IMR-90 (cell line): Measurements from ENCODE around the gene NUDT1. TPM values are rescaled to one million over a fixed set of nuclear protein-coding genes. Genes with fewer than 3 reads are reported as not detected.

ENCODE experiments used
- ATAC-seq: fragments of 200-7000 bp; cut with Tn5 transposase; 2 replicates; pipeline ENCODE4 v1.9.1; 2020; ENCODE audit warnings: low read depth, mild to moderate bottlenecking, moderate library complexity
- Bru-seq: library from RNA; stranded (reverse); fragments of 400-500 nt; gene quantifications from one replicate; lab custom pipeline; 2021; lab: Mats Ljungman, UMichigan
- BruChase-seq, 2 experiments: library from RNA; stranded (reverse); fragments of 400-500 nt; gene quantifications; one replicate each; lab custom pipeline; 2021; lab: Mats Ljungman, UMichigan
- BruUV-seq: library from RNA; stranded (reverse); fragments of 400-500 nt; replicated peaks from 2 replicates; lab custom pipeline; 2021; lab: Mats Ljungman, UMichigan
- CTCF ChIA-PET: fragments of 300-600 bp; formaldehyde crosslinking; extraction: SDS; loops from one replicate; lab custom pipeline; 2021; ENCODE audit warnings: antibody characterized with exemption; lab: Yijun Ruan, JAX
- POLR2A ChIA-PET: fragments of 300-600 bp; sonication (Branson Sonifier 250); formaldehyde crosslinking; loops from one replicate; lab custom pipeline; 2022; ENCODE audit warnings: antibody characterized with exemption; ENCODE audit not compliant: unreplicated experiment; lab: Charles Lee
- DNase-seq: peaks from one replicate; pipeline ENCODE4 v3.0.0; 2013
- H2AFZ ChIP-seq: replicated peaks from 2 replicates; pipeline ENCODE3; 2013; ENCODE audit warnings: low read length, mild to moderate bottlenecking; ENCODE audit not compliant: poor library complexity
- H2AK5ac ChIP-seq: 2 replicates; pipeline ENCODE4 v1.6.1; 2013; ENCODE audit warnings: low read depth, low read length, inconsistent platforms
- H2AK9ac ChIP-seq: replicated peaks from 2 replicates; pipeline ENCODE3; 2013; ENCODE audit warnings: mild to moderate bottlenecking, low read depth, low read length, moderate library complexity; ENCODE audit not compliant: poor library complexity
- H2BK120ac ChIP-seq: 2 replicates; pipeline ENCODE4 v1.6.1; 2013; ENCODE audit warnings: low read depth, low read length, inconsistent platforms
- H2BK15ac ChIP-seq: 3 replicates; pipeline ENCODE4 v1.6.1; 2013; ENCODE audit warnings: low read depth, low read length, inconsistent platforms
- H2BK20ac ChIP-seq: 2 replicates; pipeline ENCODE4 v1.6.1; 2013; ENCODE audit warnings: low read depth, mild to moderate bottlenecking, inconsistent platforms, low read length, moderate library complexity
- H2BK5ac ChIP-seq: 2 replicates; pipeline ENCODE4 v1.6.1; 2013; ENCODE audit warnings: mild to moderate bottlenecking, low read depth, low read length, inconsistent platforms; ENCODE audit not compliant: poor library complexity, severe bottlenecking
- H3K14ac ChIP-seq: replicated peaks from 2 replicates; pipeline ENCODE4 v1.6.1; 2013; ENCODE audit warnings: low read depth, low read length, inconsistent platforms
- H3K18ac ChIP-seq: 2 replicates; pipeline ENCODE4 v1.6.1; 2013; ENCODE audit warnings: low read depth, low read length, control low read depth
- H3K23ac ChIP-seq: 2 replicates; pipeline ENCODE4 v1.6.1; 2013; ENCODE audit warnings: low read depth, low read length, inconsistent platforms
- H3K27ac ChIP-seq: 2 replicates; pipeline ENCODE4 v1.5.1; 2013; ENCODE audit warnings: mild to moderate bottlenecking, control low read depth, low read length; ENCODE audit not compliant: insufficient read depth
- H3K27me3 ChIP-seq: 2 replicates; pipeline ENCODE4 v1.6.1; 2013; ENCODE audit warnings: low read length; ENCODE audit not compliant: control insufficient read depth, insufficient read depth
- H3K36me3 ChIP-seq: 2 replicates; pipeline ENCODE4 v1.6.1; 2013; ENCODE audit warnings: low read length, mixed read lengths; ENCODE audit not compliant: control insufficient read depth, insufficient read depth
- H3K4ac ChIP-seq: 2 replicates; pipeline ENCODE4 v1.6.1; 2013; ENCODE audit warnings: low read depth, low read length, inconsistent platforms
- H3K4me1 ChIP-seq: 2 replicates; pipeline ENCODE4 v1.6.1; 2013; ENCODE audit warnings: low read length, mixed read lengths; ENCODE audit not compliant: control insufficient read depth, insufficient read depth
- H3K4me2 ChIP-seq: 2 replicates; pipeline ENCODE4 v1.6.1; 2013; ENCODE audit warnings: low read depth, mild to moderate bottlenecking, control low read depth, low read length, moderate library complexity
- H3K4me3 ChIP-seq: 2 replicates; pipeline ENCODE4 v1.5.1; 2013; ENCODE audit warnings: low read depth, mild to moderate bottlenecking, control low read depth, low read length, moderate library complexity; ENCODE audit not compliant: insufficient read depth
- H3K56ac ChIP-seq: 2 replicates; pipeline ENCODE4 v1.6.1; 2013; ENCODE audit warnings: low read length, inconsistent platforms; ENCODE audit not compliant: insufficient read depth; ENCODE audit errors: extremely low read depth
- H3K79me1 ChIP-seq, 2 experiments: 2 replicates each; pipeline ENCODE4 v1.6.1; 2013; ENCODE audit warnings: low read length in 2 of 2, inconsistent platforms in 1 of 2, low read depth in 1 of 2
- H3K9ac ChIP-seq: 2 replicates; pipeline ENCODE4 v1.6.1; 2013; ENCODE audit warnings: low read depth, low read length, control low read depth
- H3K9me1 ChIP-seq: 2 replicates; pipeline ENCODE4 v1.6.1; 2013; ENCODE audit warnings: low read length, inconsistent platforms; ENCODE audit not compliant: insufficient read depth
- H3K9me3 ChIP-seq: 2 replicates; pipeline ENCODE4 v1.6.1; 2013; ENCODE audit warnings: low read length; ENCODE audit not compliant: control insufficient read depth, insufficient read depth
- H4K20me1 ChIP-seq: 2 replicates; pipeline ENCODE4 v1.6.1; 2013; ENCODE audit warnings: low read length, inconsistent platforms; ENCODE audit not compliant: insufficient read depth
- H4K5ac ChIP-seq: 2 replicates; pipeline ENCODE4 v1.6.1; 2013; ENCODE audit warnings: mild to moderate bottlenecking, low read depth, low read length, control low read depth
- H4K8ac ChIP-seq, 2 experiments: 2 replicates each; pipeline ENCODE4 v1.6.1; 2013; ENCODE audit warnings: low read depth in 2 of 2, low read length in 2 of 2, control low read depth in 1 of 2, inconsistent platforms in 1 of 2
- H4K91ac ChIP-seq: 2 replicates; pipeline ENCODE4 v1.6.1; 2013; ENCODE audit warnings: low read depth, low read length, inconsistent platforms; ENCODE audit not compliant: insufficient read depth
- MAFK ChIP-seq: IDR thresholded peaks from 2 replicates; pipeline ENCODE4 v1.6.1; 2012; ENCODE audit warnings: low read depth, low read length, improper control_type of control experiment
- MAZ ChIP-seq: IDR thresholded peaks from 2 replicates; pipeline ENCODE4 v1.6.1; 2012; ENCODE audit warnings: low read depth, mild to moderate bottlenecking, low read length, improper control_type of control experiment, moderate library complexity, borderline replicate concordance
- MXI1 ChIP-seq: IDR thresholded peaks from 2 replicates; pipeline ENCODE4 v1.6.1; 2012; ENCODE audit warnings: low read depth, mild to moderate bottlenecking, low read length, moderate library complexity, borderline replicate concordance
- NFE2L2 ChIP-seq: fragments of 150-350 bp; IDR thresholded peaks from 2 replicates; pipeline ENCODE4 v1.6.1; 2016; ENCODE audit warnings: low read depth, mild to moderate bottlenecking, low read length
- POLR2A ChIP-seq: IDR thresholded peaks from 2 replicates; pipeline ENCODE4 v1.6.1; 2012; ENCODE audit warnings: mild to moderate bottlenecking, low read depth, low read length
- WGBS, 2 experiments: methylation state at CpG; one replicate each; pipeline versions ENCODE4 v1.1.5 to v1.1.7; 2013; ENCODE audit warnings: missing lambda C conversion rate in 2 of 2; ENCODE audit not compliant: insufficient read length in 1 of 2; ENCODE audit errors: extremely low coverage in 2 of 2; 5-methylcytosine and 5-hydroxymethylcytosine counted together
- dilution Hi-C: fragments of 300-500 bp; cut with HindIII; formaldehyde crosslinking; loops from one replicate; pipeline ENCODE4 v1.14.3; 2018; ENCODE audit warnings: low sequenced_read_pairs; ENCODE audit not compliant: unreplicated experiment
- in situ Hi-C: fragments of 300-500 bp; cut with MboI; formaldehyde crosslinking; loops from 3 replicates; pipeline ENCODE4 v1.14.3; 2019; ENCODE audit warnings: low sequenced_read_pairs, inconsistent platforms, mixed read lengths
- intact Hi-C: fragments of 100-400 bp; cut with micrococcal nuclease; formaldehyde crosslinking; loops from 2 replicates; pipeline ENCODE4 v1.10.0; 2022
- long read RNA-seq: library from polyadenylated mRNA; unstranded; transcript quantifications from one replicate; pipeline ENCODE4 v2.0.0, GENCODE V29; 2021; ENCODE audit not compliant: unreplicated experiment
- polyA plus RNA-seq, 3 experiments: library from polyadenylated mRNA; depleted of rRNA; stranded (reverse); fragments of >200 nt; gene quantifications; 2 replicates each; pipeline ENCODE4 v1.2.3, GENCODE V29; 2012; ENCODE audit warnings: low replicate concordance in 1 of 3
- total RNA-seq: library from RNA; depleted of rRNA; stranded (reverse); fragments of >200 nt; gene quantifications from 2 replicates; pipeline ENCODE4 v1.2.3, GENCODE V29; 2012; rRNA removed

The NUDT1 gene
- total RNA-seq (36.1 and 49.1 TPM in 2 replicates), polyA plus RNA-seq (2012; rRNA removed) (33.4 and 37.2 TPM in 2 replicates), Bru-seq, nascent RNA (percentile 39 among the genes with signal in this experiment), BruChase-seq, experiment 1, labeled RNA remaining after a 6-hour chase (percentile 39 among the genes with signal in this experiment), BruChase-seq, experiment 2, labeled RNA remaining after a 2-hour chase (percentile 33 among the genes with signal in this experiment)
- polyA plus RNA-seq (2012; cell fraction: cytosol; rRNA removed), result 52.3 and 59.0 TPM in 2 replicates
- 19.0 and 25.0 TPM in 2 replicates for polyA plus RNA-seq (2012; cell fraction: nucleus; rRNA removed; ENCODE audit: low replicate concordance)
- long read RNA-seq, partial matches to known transcripts, result 0 of 7 reads
- long read RNA-seq, other reads (novel, unspliced or antisense), result 2 of 7 reads

DNA sequence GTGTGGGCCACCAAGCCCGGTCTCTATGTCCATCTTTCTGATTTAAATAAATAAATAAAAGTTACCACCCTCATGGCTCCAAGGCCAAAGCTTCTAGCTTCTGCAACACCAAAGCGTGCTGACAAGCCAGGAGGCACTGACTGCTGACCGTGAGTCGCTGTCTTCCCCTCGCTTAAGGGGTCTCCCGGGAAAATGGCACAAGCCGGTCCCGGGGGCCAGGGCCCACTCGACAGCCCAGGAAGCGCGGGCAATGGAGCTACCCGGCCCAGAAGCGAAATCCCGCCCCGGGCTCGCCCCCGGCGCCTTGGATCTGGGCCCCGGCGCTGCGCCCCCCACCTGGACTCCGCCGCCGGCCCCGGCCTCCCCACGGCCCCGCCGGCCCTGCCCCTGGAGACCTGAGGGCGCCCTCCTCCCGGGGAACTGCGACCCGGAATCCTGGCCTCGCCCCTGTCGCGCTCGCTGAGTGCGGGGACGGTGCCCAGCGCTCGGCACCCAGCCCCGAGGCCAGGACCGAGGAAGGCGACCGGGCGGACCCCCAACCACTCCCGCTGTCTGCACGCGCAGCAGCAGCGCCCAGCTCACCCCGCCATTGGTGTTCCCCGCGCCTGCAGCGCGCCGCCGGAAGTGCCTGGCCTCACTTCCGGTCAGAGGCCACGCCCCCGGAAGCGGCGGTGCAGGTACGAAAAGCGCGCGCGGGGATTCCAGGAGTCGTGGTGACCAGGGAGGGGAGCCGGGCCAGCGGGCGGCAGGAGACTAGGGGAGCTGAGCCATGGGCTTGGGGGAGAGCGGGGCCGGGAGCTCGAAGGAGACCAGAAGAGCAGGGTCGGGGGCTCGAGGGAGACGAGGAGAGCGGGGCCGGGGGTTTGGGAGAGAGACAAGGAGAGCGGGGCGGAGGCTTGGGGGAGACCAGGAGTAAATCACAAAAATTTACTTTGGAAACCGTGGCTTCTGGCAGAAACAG is at the start of gene NUDT1, which contains the start of gene MRM2:
NUDT1 (plus strand) TSS at position 647 of the 961 bp plus-strand sequence. CDS start 2,349 bp downstream, outside the sequence.
MRM2 (minus strand) TSS at position 626 of the 961 bp plus-strand sequence; CDS start at position 590, 36 bp downstream.
- H3K27ac ChIP-seq, result peak within 1 kb of the TSS; percentile 91
- H3K36me3 ChIP-seq, result peaks cover 18% of the 10 kb centered on the region
- H3K23ac ChIP-seq, result peak within 1 kb of the TSS; percentile 95
- peaks cover 3% of the 10 kb centered on the region for H3K4me1 ChIP-seq
- H3K9ac ChIP-seq, result peak within 1 kb of the TSS; percentile 96
- no peak within 1 kb of the TSS for H2BK15ac ChIP-seq
- H3K9me3 ChIP-seq, result no peaks in the 10 kb centered on the region
- ChIA-PET POLR2A (interaction anchor here (0.6 kb wide), 1 partner anchor 96 kb away, joined by 4 read pairs; no protein-coding TSS in a partner anchor), CTCF (interaction anchor here (2.4 kb wide), 1 partner anchor 106 kb away, joined by 7 read pairs; no protein-coding TSS in a partner anchor)
- no peaks in the 10 kb centered on the region for H3K27me3 ChIP-seq
- intact Hi-C loops (loop anchor here (1.0 kb wide), 1 partner anchor 106 kb away; no protein-coding TSS in a partner anchor), dilution Hi-C loops (no loop called here), in situ Hi-C loops (no loop called here)
- ATAC-seq (peak; percentile 89), DNase-seq (peak; percentile 62)
- peak within 1 kb of the TSS; percentile 89 for H3K4ac ChIP-seq
- H3K4me2 ChIP-seq, result peak within 1 kb of the TSS; percentile 99
- peak within 1 kb of the TSS; percentile 89 for H2AK9ac ChIP-seq
- no TSS peak for BruUV-seq
- peak within 1 kb of the TSS; percentile 46 for H4K5ac ChIP-seq
- peaks cover 7% of the 10 kb centered on the region; the same call in 1 of the 2 replicates for H4K20me1 ChIP-seq
- peak within 1 kb of the TSS; percentile 70 for H2BK5ac ChIP-seq
- H3K56ac ChIP-seq, result peak within 1 kb of the TSS; percentile 78
- peaks cover 15% of the 10 kb centered on the region for H3K9me1 ChIP-seq
- peak within 1 kb of the TSS; percentile 95 for H2AFZ ChIP-seq
- H3K18ac ChIP-seq, result no peak within 1 kb of the TSS
- peak within 1 kb of the TSS; percentile 63 for H4K91ac ChIP-seq
- peaks cover 30 to 52% of the 10 kb centered on the region in 2 experiments for H3K79me1 ChIP-seq
- H2AK5ac ChIP-seq, result peak within 1 kb of the TSS; percentile 98
- 0% methylated on average over 41 of the region's 81 CpGs; no CpG with 5 or more reads in 1 of the 2 experiments for WGBS, 2 experiments
- H3K14ac ChIP-seq, result peak within 1 kb of the TSS; percentile 98
- H3K4me3 ChIP-seq, result peak within 1 kb of the TSS; percentile 98
- H4K8ac ChIP-seq, result peak within 1 kb of the TSS; percentile 82 to 89
- TF ChIP-seq MXI1 (peak; percentile 94), POLR2A (peak; percentile 36; the same call in 1 of the 2 replicates), NFE2L2 (no peak), MAZ (peak; percentile 37; the same call in 1 of the 2 replicates), MAFK (no peak)
- H2BK120ac ChIP-seq, result no peak within 1 kb of the TSS
- no peak within 1 kb of the TSS for H2BK20ac ChIP-seq
